Mesenteric fat pad (tissue), 1 donor: ENCODE results near the gene GFI1B. TPM values are rescaled to one million over a fixed set of nuclear protein-coding genes. Genes with fewer than 3 reads are reported as not detected.
"Not testable (repeated sequence)": the region's sequence is repeated elsewhere in the genome, so short reads cannot be mapped to it uniquely, and the experiment has no call there.

Experiments used
- DNase-seq: peaks from one replicate; pipeline ENCODE4 v3.0.0-alpha.2; 2020; ENCODE audit warnings: low spot score
- microRNA-seq: library from miRNA; unstranded; fragments of <30 nt; microRNA quantifications from one replicate; pipeline ENCODE4 v1.2.0, GENCODE V29; 2020; ENCODE audit warnings: borderline number of aligned reads
- total RNA-seq: library from RNA; stranded (reverse); fragmentation: NEBNext Ultra II Directional; extraction: Animal tissue kit (Norgen Biotek cat#: 25700); gene quantifications from one replicate; pipeline ENCODE4 v1.2.1, GENCODE V29; 2021
- donor health status: DM: yes; HTN: yes; CAD: no.

GFI1B gene
- total RNA-seq, 1 donor from 2014 or later = not detected

DNA sequence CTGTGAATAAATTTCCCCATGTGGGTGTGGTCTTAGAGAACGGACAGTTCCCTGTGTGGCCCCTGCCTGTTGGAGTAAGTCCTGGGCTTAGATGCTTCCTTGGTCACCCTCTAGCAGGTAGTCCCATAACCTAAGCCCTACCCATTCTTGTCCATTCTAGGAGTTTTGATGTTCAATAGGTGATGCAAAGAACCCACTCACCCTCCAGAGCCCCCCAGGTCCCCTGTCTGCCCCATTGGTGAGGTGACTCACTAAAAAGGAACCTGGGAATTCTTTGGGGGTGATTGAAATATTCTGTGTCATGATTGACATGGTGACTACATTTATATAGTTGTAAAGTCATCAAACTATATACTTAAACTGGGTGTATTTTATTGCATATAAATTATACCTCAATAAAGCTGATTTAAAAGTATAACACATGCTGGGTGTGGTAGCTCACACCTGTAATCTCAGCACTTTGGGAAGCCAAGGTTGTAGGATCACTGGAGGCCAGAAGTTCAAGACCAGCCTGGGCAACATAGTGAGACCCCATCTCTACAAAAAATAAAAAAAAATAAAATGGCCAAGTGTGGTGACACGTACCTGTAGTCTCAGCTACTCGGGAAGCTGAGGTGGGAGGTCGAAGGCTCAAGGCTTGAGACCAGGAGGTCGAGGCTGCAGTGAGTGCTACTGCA lies 31.6 kb downstream of the GFI1B start:
- no peak for DNase-seq

DNA sequence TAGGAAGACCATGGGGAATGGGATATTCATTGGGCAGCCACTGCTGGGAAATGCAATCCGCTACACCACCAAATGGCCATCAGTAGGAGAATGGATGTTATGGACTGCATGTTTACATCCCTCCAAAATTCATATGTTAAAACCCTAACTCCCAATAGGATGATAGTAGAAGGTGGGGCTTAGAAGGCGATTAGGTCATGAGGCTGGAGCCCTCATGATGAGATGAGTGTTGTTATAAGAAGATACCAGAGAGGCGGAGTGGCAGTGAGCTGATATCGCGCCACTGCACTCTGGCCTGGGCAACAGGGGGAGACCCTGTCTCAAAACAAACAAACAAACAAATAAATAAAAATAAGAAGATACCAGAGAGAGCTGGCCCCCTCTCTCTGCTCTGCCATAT lies 36.2 kb downstream of the GFI1B start:
- no peak for DNase-seq

DNA sequence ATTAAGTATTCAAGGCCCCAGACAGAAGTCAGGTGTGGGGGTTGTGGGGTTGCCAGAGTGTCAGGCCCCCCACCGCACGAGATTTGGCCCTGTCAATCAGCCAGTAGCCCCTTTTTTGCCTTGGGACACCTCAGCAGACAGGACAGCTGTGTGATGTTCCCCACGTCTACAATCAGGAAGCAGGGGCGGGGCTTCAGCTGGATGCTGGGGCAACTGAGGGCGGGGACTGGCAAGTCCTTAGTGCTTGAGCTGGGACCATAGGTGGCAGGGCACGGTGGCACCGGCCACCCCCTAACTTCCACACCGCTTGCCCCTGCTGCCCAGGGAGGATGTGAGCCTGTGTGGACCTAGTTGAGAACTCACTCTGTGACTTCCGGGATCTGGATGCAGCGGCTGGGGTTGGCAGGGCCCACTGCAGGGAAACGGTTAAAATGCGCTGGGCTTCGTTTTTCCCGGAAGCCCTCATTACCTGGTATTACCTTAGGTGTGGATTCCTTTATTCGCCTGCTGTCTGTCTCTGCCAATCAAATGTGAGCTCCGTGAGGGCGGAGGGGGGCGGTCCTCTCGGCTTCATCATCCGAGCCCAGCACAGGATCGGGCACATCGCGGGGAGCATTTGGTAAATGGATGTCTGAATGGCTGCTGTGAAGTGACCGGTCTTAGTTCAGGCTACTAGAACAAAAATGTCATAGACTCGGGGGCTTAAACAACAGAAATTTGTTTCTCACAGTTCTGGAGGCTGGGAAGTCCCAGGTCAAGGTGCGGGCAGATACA lies 44.8 kb downstream of the GFI1B start:
- no peak for DNase-seq

DNA sequence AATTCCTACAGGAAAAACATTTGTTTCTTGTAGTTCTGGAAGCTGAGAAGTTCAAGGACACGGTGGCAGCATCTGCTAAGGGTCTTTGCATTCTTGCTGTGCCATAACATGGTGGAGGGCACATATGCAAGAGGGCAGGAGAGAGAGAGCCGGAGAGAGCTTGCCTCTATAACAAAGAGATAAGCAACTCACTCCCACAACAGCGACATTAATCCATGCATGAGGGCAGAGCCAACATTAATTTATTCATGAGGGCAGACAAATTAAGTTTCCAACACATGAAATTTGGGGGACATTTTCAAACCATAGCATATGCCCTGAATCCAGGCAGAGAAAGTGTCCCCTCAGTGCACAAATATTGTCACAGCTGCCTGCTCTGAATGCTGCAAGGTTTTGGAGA lies 47.9 kb downstream of the GFI1B start:
- no peak for DNase-seq

DNA sequence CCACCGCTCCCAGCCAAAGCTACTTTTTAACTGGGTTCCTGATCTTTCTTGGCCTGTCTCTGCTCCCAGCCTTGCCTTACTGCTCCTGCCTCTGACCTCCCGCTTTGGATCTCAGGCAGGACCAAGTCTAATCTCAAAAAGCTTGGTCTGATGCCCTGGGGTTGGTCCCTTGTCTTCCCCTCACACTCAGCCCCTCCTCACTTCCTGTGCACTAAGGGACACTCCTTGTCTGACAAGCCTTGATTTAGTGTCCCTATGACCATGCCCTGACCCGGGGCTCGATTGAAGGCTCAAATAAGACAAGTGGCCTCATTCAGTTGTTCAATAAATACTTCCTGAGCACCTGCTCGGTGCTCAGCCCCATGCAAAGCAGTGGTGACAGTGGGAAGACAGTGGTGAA lies 48.6 kb downstream of the GFI1B start:
- no peak for DNase-seq

DNA sequence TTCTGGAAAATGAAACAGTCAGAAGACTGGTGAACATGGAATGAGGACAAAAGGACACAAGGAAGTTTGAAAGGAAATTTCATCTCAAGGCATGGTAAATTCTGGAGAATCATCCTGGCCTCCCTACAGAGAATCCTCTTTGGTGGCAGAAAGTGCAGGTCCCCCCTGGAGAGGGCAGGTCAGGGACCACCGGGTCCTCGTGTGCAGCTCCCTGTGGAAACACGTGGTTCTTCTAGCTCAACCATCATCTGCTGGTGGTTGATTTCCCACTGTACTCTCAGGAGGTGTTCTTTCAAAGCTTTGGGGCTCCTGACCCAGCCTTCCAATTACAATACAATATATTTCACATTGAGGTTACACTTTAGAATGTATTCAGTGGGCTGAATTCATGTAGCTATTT lies 49.7 kb downstream of the GFI1B start:
- no peak for DNase-seq

DNA sequence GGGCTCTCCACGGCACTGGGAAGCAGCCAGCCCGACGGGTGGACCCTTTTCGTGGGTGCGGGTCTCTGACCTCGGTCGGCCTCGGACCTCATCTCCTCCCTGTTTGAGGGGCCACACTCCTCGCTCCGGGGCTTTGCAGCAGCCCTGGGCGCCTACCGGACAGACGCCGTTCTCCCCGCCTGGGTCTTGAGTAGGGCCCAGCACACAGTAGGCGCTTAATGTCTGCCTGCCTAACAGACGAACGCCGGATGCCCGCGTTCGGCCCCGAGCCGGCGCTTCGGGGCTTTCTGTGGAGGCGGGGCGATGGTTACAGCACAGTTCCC lies 51.5 kb downstream of the GFI1B start:
- DNase-seq = no peak

DNA sequence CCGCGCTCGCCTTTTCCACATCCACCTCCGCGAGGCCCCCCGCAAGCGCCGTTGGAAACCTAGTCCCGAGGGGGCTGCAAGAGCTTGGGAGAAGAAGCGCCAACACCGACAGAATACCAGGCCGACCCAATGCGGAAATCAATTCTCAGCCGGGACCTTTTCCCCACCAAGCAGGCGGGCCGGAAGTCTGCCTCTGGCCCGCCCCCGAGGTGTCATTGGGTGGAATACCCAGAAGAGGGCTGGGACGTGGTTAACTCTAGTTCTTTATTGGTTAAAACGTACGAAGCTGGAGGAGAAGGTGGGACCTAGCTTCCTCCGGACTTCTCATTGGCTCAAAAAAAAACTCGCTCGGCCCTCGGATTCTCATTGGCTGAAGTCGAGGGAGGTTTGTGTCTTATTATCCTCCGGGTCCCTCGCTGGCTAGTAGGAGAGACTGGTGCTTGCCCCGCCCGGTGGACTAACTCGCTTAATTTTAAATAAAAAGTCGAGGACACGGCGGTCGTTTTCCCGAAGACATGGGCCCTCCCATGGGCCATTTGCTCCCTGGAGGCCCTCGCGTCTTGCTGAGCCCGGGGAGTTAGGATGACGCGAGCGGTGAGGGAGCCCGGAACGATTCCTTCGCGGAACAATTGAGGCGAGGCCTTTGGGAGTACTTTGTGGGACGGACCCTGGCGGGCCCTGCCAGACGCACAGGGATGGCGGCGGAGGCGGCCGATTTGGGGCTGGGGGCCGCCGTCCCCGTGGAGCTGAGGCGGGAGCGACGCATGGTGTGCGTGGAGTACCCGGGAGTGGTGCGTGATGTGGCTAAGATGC lies 52.0 kb downstream of the GFI1B start, which contains the start of gene GTF3C5:
Gene GTF3C5 (plus strand): TSS at position 681 of the 813 bp plus-strand sequence. CDS start 15 bp downstream, at position 696.
- peak; percentile 93 for DNase-seq

DNA sequence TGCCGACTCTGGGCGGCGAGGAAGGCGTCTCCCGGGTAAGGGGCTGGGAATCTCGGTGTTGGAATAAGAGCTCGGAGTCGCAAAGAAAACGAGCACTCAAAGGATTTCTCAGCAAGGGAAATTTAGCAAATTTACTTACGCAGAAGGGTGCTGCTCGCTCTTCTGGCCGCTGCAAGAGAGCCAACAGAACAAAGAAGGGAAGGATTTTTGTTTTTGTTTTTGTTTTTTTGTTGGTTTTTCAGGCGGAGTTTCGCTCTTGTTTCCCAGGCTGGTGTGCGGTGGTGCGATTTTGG lies 52.6 kb downstream of the GFI1B start:
- DNase-seq = no peak

DNA sequence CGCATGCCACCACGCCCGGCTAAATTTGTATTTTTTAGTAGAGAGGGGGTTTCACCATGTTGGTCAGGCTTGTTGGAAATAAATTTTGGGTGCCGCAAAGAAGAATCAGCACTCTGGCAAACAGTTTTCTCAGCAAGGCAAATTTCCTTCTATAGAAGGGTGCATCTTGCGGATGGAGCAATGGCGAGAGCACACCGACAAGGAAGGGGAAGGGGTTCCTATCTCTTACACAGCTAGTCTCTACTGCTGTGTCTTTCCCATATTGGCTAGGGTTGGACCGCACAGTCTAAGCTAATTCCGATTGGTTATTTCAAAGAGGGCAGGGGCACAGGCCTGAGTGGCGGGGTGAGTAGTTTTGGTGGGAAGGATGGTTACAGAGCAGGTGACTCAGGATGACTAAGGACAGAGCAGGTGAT lies 53.0 kb downstream of the GFI1B start:
- DNase-seq = no peak

DNA sequence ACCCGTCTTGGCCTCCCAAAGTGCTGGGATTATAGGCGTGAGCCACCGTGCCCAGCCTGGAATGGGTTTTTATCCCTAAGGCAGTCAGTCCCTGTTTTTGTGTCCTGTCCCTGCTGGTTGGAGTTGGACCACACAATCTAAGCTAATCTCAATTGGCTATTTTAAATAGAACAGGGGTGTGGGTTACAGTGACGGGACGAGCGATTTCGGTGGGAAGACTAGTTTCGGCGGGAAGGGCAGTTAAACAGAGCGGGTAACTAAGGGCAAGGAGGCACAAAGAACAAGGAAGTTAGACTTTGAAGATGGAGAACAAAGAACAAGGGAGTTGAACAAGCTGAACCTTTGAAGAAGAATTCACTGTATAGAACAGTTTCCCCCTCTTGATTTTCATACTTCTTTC lies 53.7 kb downstream of the GFI1B start:
- DNase-seq = no peak

DNA sequence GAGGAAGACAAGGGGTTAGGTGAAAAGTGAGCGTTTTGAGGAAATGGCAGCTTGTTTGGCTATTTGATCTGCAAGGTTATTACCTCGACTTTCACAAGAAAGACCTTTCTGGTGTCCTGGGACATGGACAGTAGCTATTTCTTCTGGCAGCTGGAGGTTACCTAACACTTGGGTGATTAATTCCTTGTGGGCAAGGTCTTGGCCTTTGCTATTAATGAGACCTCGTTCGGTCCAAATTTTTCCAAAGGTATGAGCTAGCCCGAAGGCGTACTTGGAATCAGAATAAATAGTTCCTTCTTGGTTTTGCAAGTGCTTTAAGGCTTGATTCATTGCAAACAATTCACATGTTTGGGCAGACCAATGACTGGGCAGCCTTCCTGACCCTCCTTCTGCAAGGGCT lies 57.2 kb downstream of the GFI1B start:
- no peak for DNase-seq

DNA sequence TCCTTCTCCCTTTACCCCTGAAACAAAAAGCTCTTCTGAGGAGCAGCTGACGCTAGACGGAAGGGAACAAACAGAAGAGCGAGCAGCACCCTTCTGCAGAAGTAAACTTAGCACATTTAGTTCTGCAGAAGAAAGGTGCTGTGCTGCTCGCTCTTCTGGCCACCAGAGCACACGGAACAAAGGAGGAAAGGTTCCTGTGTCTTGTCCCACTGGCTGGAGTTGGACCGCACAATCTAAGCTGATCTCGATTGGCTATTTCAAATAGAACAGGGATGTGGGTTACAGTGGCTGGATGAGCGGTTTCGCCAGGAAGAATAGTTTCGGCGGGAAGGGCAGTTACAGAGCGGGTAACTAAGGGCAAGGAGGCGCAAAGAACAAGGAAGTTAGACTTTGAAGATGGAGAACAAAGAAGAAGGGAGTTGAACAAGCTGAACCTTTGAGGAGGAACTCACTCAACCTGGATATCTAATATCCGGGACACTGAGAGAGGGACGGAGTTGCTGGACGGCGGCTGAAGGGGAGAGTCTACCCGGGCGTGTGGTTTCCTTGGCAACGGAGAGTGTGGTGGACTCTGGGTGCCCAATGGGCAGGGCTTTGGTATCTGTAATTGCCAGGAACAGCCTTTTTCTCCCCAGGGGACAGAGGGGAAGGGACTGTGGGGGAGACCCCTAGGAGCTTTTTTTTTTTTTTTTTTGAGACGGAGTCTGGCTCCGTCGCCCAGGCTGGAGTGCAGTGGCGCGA lies 59.5 kb downstream of the GFI1B start:
- DNase-seq = no peak

DNA sequence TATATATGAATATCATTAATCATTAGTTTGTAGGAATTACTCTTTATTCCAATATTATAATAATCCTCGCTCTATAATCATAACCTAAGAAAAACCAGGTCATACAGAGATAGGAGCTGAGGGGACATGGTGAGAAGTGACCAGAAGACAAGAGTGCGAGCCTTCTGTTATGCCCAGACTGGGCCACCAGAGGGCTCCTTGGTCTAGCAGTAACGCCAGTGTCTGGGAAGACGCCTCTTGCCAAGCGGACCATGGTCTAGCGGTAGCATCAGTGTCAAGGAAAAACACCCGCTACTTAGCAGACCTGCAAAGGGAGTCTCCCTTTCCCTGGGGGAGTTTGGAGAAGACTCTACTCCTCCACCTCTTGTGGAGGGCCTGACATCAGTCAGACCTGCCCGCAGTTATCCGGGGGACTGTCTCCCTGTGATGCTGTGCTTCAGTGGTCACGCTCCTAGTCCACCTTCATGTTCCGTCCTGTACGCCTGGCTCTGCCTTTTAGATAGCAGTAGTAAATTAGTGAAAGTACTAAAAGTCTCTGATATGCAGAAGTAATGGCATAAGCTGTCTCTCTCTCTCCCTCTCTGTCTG lies 62.5 kb downstream of the GFI1B start:
- not testable (repeated sequence) for DNase-seq

Small RNA genes lying within 50 kb of the gene (microRNA-seq; reads per million reads assigned to microRNA genes)
- 2.2 reads per million for gene MIR548AW

Other genes with a start within 250 kb of the GFI1B start
- 1.5 TPM for gene AK8, start 100.4 kb upstream of the GFI1B start, total RNA-seq
- gene SPACA9, start 99.8 kb upstream of the GFI1B start, total RNA-seq = 3.9 TPM
- gene TSC1, start 34.1 kb upstream of the GFI1B start, total RNA-seq = 36.3 TPM
- 32.3 TPM for gene GTF3C5, start 52.3 kb downstream of the GFI1B start, total RNA-seq
- 2.2 TPM for gene CEL, start 83.3 kb downstream of the GFI1B start, total RNA-seq
- gene RALGDS, start 142.5 kb downstream of the GFI1B start, total RNA-seq = 58.4 TPM
- 25.1 TPM for gene GBGT1, start 185.2 kb downstream of the GFI1B start, total RNA-seq
- not detected for gene OBP2B, start 230.6 kb downstream of the GFI1B start, total RNA-seq